ENCODE data around the gene IL36A.

Gene IL36A

DNA sequence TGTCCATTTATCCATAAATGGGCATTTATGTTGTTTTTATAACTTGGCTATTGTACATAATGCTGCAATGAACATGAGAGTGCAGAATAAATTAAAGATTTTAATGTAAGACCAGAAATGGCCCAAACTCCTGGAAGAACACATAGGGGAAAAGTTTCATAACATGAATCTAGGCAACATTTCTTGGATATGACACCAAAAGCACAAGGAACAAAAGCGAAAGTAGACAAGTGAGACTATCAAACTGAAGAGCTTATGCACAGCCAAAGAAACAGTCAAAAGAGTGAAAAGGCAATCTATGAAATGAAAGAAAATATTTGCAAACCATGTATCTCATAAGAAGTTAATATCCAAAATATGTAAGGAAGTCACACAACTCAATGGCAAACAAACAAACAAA is 5.8 kb downstream of the IL36A start:
- CTCF ChIA-PET = no interaction called here
- no peak for DNase-seq (ENCODE audit: extremely low spot score)

DNA sequence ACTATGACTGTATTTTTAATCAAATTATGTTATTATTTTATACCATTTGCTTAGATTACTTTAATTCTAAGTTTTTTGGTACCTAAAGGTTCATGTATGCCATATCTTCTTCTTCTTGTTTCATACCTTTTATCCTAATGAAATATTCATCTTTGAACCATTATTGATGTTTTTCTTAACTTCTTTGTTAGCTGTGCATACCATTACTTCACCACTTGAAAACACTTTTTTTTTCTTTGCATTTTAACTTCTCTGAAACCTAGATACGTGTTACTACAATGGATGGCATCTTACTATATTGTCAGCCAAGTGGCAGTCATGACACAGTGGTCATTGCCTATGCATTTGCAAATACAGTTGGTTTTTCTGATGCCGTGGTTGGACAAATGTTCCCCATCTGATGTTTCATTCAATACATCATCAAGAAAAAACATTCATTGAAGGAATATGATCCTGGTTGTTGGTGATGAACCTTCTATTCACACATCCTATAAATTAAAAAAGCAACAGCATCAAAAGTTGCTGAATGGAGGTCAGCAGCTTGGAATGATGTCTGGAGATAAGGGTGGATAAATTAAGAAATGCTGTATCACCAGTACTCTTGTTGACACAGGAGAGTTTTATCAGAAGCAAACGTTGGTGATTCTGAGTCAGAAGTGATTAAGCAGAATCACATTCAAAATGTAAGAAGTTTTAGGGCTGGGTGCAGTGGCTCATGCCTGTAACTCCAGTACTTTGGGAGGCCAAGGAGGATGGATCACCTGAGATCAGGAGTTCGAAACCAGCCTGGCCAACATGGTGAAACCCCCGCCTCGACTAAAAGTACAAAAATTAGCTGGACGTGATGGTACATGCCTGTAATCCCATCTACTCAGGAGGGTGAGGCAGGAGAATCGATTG is 7.4 kb downstream of the IL36A start:
- POLR2A ChIA-PET = no interaction called here
- DNase-seq (ENCODE audit: extremely low spot score) = no peak
- TF ChIP-seq HDGF (IDR thresholded peaks at IDR 0.05; ENCODE audit: borderline replicate concordance) (no peak), CTBP1 (IDR thresholded peaks at IDR 0.05; ENCODE audit: borderline replicate concordance) (no peak), SP1 (IDR thresholded peaks at IDR 0.05) (no peak), BHLHE40 (IDR thresholded peaks at IDR 0.05; ENCODE audit: borderline replicate concordance) (no peak), TARDBP (IDR thresholded peaks at IDR 0.05) (no peak), LEF1 (IDR thresholded peaks at IDR 0.05; ENCODE audit: borderline replicate concordance) (no peak), FOXK2 (IDR thresholded peaks at IDR 0.05) (no peak)
- TF ChIP-seq, protein P1, sequence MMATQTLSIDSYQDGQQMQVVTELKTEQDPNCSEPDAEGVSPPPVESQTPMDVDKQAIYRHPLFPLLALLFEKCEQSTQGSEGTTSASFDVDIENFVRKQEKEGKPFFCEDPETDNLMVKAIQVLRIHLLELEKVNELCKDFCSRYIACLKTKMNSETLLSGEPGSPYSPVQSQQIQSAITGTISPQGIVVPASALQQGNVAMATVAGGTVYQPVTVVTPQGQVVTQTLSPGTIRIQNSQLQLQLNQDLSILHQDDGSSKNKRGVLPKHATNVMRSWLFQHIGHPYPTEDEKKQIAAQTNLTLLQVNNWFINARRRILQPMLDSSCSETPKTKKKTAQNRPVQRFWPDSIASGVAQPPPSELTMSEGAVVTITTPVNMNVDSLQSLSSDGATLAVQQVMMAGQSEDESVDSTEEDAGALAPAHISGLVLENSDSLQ (IDR thresholded peaks at IDR 0.05) = no peak
- CTCF ChIA-PET = no interaction called here

More for the DNA sequence above, 5.8 kb downstream of the IL36A start:
- TF ChIP-seq BHLHE40 (IDR thresholded peaks at IDR 0.05; ENCODE audit: borderline replicate concordance) = no peak
- no peak for TF ChIP-seq ARNT (IDR thresholded peaks at IDR 0.05)
- TF ChIP-seq SUZ12 (IDR thresholded peaks at IDR 0.05) = no peak
- no peak for TF ChIP-seq ZNF384 (IDR thresholded peaks at IDR 0.05)
- no peak for TF ChIP-seq FOXM1 (IDR thresholded peaks at IDR 0.05; ENCODE audit: borderline replicate concordance)
- TF ChIP-seq L3MBTL2 (conservative IDR thresholded peaks at IDR 0.05) = no peak
- no peak for TF ChIP-seq SP1 (IDR thresholded peaks at IDR 0.05)
- TF ChIP-seq CTBP1 (IDR thresholded peaks at IDR 0.05; ENCODE audit: borderline replicate concordance) = no peak
- no peak for TF ChIP-seq HDGF (IDR thresholded peaks at IDR 0.05; ENCODE audit: borderline replicate concordance)
- TF ChIP-seq TARDBP (IDR thresholded peaks at IDR 0.05) = no peak
- POLR2A ChIA-PET = no interaction called here

DNA sequence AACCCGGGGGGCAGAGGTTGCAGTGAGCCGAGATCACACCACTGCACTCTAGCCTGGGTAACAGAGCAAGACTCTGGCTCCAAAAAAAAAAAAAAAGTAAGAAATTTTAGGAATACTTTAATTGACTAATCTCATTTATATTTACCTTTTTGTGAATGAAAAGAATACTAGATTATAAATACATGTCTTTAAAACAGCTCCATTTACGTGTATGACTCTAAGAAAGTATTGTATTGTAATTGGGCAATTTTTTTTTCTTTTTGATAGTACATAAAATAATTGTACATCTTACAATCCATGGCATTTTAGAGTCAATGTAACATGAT is 8.0 kb downstream of the IL36A start:
- POLR2A ChIA-PET = no interaction called here

DNA sequence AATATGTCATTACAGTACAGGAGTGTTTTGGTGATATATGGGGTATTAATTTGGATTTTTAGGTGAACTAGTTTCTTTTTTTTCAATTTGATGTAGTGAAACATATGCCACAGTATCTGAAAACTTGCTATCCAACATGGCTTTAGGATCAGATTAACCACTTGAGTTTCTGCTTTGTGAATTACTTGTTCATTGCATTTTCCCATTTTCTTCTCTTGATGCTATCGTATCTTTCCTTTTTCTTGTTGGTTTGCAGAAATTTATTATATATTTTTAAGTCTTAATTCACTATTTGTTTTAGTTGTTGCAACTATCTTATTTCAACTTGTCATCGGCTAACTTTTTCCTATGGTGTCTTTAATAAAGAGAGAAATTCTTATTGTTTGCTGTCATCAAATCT is 8.8 kb downstream of the IL36A start:
- POLR2A ChIA-PET = no interaction called here
- no peak for DNase-seq (ENCODE audit: extremely low spot score)
- no peak for TF ChIP-seq BHLHE40 (IDR thresholded peaks at IDR 0.05; ENCODE audit: borderline replicate concordance)
- CTCF ChIA-PET = no interaction called here

More for the DNA sequence above, 8.0 kb downstream of the IL36A start:
- DNase-seq (ENCODE audit: extremely low spot score) = no peak
- CTCF ChIA-PET = no interaction called here
- TF ChIP-seq, protein P1 (IDR thresholded peaks at IDR 0.05) = no peak
- no peak for TF ChIP-seq FOXM1 (IDR thresholded peaks at IDR 0.05; ENCODE audit: borderline replicate concordance)
- no peak for TF ChIP-seq ELF4 (IDR thresholded peaks at IDR 0.05)
- TF ChIP-seq FOXA1 (IDR thresholded peaks at IDR 0.05) = no peak
- TF ChIP-seq SP1 (IDR thresholded peaks at IDR 0.05) = no peak
- TF ChIP-seq LEF1 (IDR thresholded peaks at IDR 0.05; ENCODE audit: borderline replicate concordance) = no peak
- no peak for TF ChIP-seq ARNT (IDR thresholded peaks at IDR 0.05)
- TF ChIP-seq NFRKB (IDR thresholded peaks at IDR 0.05) = no peak
- no peak for TF ChIP-seq SUZ12 (IDR thresholded peaks at IDR 0.05)
- TF ChIP-seq BHLHE40 (IDR thresholded peaks at IDR 0.05; ENCODE audit: borderline replicate concordance) = no peak
- no peak for TF ChIP-seq ZNF384 (IDR thresholded peaks at IDR 0.05)
- no peak for TF ChIP-seq HDGF (IDR thresholded peaks at IDR 0.05; ENCODE audit: borderline replicate concordance)
- TF ChIP-seq TARDBP (IDR thresholded peaks at IDR 0.05) = no peak
- TF ChIP-seq FOXK2 (IDR thresholded peaks at IDR 0.05) = no peak

- POLR2A ChIA-PET = no interaction called here
- no peak for DNase-seq (ENCODE audit: extremely low spot score)
- TF ChIP-seq NFRKB (IDR thresholded peaks at IDR 0.05) = no peak
- no peak for TF ChIP-seq ZNF384 (IDR thresholded peaks at IDR 0.05)
- TF ChIP-seq ELF4 (IDR thresholded peaks at IDR 0.05) = no peak
- no peak for TF ChIP-seq HDGF (IDR thresholded peaks at IDR 0.05; ENCODE audit: borderline replicate concordance)
- TF ChIP-seq L3MBTL2 (conservative IDR thresholded peaks at IDR 0.05) = no peak
- no peak for TF ChIP-seq FOXA1 (IDR thresholded peaks at IDR 0.05)
- no peak for TF ChIP-seq SUZ12 (IDR thresholded peaks at IDR 0.05)
- no peak for TF ChIP-seq ARNT (IDR thresholded peaks at IDR 0.05)
- no peak for TF ChIP-seq LEF1 (IDR thresholded peaks at IDR 0.05; ENCODE audit: borderline replicate concordance)
- CTCF ChIA-PET = no interaction called here
Measured at GRCh38 chr2:113015042-113015441, 9.8 kb downstream of the IL36A start.

DNA sequence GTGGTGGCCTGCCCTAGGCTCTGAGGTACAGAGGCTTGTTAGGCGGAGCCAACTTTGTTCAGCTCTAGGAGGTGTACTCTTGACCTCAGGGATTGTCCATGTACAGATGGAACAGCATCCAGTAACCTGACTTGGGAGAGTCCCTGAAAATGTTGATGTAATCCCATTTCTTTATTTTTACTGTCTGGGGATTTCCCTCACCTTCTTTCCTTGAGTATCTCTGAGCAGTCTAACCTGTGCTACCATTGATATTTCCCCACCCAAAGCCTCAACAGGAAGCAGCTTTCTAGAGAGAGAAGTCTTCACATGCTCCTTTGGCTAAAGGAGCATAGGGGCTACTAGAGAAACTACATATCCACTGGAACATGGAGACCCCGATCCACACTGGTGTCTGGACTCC is 10.4 kb downstream of the IL36A start:
- ChIA-PET CTCF (no interaction called here), POLR2A (no interaction called here)
- no peak for DNase-seq (ENCODE audit: extremely low spot score)
- TF ChIP-seq LEF1 (IDR thresholded peaks at IDR 0.05; ENCODE audit: borderline replicate concordance) (no peak), BHLHE40 (IDR thresholded peaks at IDR 0.05; ENCODE audit: borderline replicate concordance) (no peak), TARDBP (IDR thresholded peaks at IDR 0.05) (no peak), ARNT (IDR thresholded peaks at IDR 0.05) (no peak), FOXA1 (IDR thresholded peaks at IDR 0.05) (no peak), HDGF (IDR thresholded peaks at IDR 0.05; ENCODE audit: borderline replicate concordance) (no peak), ELF4 (IDR thresholded peaks at IDR 0.05) (no peak), ZNF384 (IDR thresholded peaks at IDR 0.05) (no peak), SP1 (IDR thresholded peaks at IDR 0.05) (no peak)

- no peak for DNase-seq (ENCODE audit: extremely low spot score)
- CTCF ChIA-PET = interaction anchor here (0.6 kb wide), 1 partner anchor 723 kb away, joined by 3 read pairs; no protein-coding TSS in a partner anchor
- TF ChIP-seq SP1 (IDR thresholded peaks at IDR 0.05) (no peak), FOXM1 (IDR thresholded peaks at IDR 0.05; ENCODE audit: borderline replicate concordance) (no peak), FOXK2 (IDR thresholded peaks at IDR 0.05) (no peak), FOXA1 (IDR thresholded peaks at IDR 0.05) (no peak), NFRKB (IDR thresholded peaks at IDR 0.05) (no peak), CTBP1 (IDR thresholded peaks at IDR 0.05; ENCODE audit: borderline replicate concordance) (no peak), ZNF384 (IDR thresholded peaks at IDR 0.05) (no peak), ELF4 (IDR thresholded peaks at IDR 0.05) (no peak), LEF1 (IDR thresholded peaks at IDR 0.05; ENCODE audit: borderline replicate concordance) (no peak)
- POLR2A ChIA-PET = no interaction called here
Measured at GRCh38 chr2:113018509-113018908, 13.2 kb downstream of the IL36A start.
